ENCODE measurements around the gene GRIA4.

GRIA4 gene

DNA sequence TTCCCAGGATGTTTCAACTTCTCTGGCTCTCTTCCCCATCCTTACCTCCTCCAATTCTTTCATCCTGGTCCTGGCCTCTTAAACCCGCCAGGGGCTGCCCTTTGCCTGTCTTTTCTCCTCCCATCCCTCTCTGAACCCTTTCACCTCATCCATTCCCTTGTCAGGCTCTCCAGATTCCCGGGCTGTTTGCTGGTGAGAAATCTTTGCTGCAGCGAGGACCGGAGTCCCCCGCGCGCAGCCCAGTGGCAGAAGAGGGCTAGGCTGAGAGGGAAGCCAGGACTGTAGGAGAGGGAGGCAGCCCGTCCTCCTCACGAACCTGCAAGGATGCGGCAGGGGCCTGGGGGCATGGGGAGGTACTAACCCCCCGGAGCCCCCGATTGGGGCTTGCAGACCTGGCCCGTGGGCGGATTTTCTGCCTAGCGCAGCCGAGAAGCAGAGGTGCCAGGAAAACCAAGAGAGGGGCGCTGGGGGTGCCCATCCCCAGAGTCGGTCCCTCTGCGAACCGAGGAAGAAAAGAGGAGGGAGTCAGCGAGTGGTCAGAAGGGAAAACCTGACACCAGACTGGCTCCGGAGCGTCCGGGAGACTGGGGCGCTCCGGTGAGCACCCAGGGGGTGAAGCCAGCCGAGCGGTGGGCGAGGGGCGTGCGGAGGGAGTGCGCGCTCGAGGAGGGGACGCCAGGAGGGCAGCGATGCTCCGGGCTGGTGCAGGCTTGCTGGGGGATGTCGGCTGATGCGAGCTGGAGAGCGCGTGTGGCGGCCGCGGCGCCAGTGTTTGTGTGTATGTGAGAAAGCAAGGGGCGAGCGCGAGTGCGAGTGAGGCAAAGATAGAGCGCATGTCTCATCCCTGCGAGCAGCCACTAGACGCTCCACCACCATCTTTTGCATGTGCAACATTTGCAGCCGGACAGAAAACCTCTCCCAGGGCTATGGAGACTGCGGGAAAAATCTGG lies at the start of gene GRIA4:
GRIA4 (plus strand) TSS at position 242 of the 950 bp plus-strand sequence. CDS start 925 bp downstream, outside the sequence.
- no peak for DNase-seq (ENCODE audit: low read depth in 2 of 2)

DNA sequence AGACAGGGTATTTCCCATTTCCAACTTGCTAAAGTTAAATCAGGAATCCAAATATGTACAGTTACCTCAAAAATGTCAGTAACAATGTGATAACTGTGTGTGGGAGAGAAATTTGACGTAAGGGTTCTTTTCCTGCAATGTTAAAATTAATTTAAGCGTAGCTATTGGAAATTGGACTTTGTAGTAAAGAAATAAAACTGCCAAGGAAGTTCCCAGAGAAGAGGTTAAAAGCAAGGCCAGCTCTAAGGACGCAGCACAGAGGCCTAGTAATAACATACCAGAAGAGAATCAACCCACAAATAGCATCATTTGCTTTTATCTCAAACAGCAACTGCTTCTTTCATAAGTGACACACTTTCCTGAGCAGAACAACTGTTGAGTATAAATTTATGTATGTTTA lies 36.8 kb upstream of the GRIA4 start:
- no peak for DNase-seq (ENCODE audit: low read depth in 2 of 2)

DNA sequence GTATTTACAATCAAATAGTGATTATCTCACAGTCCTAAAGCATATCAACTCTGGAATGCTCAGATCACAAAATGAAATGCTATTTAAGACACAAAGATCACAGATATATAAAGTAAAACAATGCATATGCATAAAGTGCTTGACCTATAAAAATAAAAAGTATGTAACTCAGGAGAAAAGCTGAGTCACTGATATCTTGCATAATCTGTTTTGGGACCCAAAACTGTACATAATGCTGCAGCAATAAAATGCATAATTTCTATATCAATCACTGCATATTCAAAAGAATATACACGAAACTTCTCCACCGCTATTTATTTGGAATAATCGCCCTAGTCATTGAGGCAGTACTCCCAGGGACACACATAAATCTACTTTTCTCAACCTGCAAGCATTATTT lies 34.9 kb upstream of the GRIA4 start:
- no peak for DNase-seq (ENCODE audit: low read depth in 2 of 2)

DNA sequence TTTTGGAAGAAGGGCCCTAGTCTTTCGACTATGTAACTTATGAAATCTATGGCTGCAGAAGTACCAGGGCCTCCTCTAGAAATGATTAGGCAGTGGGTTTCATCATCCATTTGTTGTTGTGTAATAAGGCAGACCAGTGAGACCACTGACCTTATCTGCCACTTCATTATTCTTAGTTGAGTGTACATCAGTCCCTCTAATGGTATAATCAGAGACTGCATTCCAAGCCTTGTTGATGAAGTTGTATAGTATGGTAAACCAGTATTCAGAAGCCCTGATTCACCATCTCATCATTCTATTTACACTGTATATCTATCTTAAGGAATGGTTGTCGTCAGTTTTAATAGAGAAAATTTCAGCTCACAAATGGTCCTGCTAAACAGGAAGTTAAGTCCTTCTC lies 32.2 kb upstream of the GRIA4 start:
- no peak for DNase-seq (ENCODE audit: low read depth in 2 of 2)

DNA sequence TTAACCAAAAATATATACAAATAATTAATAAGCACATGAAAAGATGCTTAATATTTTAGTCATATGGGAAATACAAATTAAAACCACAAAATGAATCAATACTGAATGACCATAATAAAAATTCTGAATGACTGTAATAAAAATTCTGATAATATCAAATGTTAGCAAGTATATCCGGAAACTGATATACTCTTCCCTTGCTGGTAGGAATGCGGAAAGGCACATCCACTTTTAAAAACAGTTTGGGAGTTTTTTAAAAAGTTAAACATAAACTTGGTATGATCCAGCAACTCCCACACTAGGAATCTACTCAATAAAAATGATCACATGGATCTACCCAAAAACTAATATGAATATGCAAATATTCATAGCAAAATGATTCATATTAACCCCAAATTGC lies 30.8 kb upstream of the GRIA4 start:
- no peak for DNase-seq (ENCODE audit: low read depth in 2 of 2)

DNA sequence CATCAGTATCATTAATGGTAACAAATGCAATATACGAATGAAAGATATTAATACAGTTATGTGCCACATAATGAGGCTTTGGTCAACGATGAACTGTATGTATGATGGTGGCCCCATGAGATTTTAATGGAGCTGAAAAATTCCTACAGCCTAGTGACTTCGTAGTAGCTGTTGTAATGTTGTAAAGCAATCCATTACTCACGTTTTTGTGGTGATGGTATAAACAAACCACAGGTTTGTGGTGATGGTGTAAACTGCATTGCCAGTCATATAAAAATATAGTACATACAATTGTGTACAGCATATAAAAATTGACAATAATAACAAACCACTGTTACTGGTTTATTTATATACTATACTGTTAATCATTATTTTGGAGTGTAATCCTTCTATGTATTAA lies 27.4 kb upstream of the GRIA4 start:
- DNase-seq (ENCODE audit: low read depth in 2 of 2) = no peak

DNA sequence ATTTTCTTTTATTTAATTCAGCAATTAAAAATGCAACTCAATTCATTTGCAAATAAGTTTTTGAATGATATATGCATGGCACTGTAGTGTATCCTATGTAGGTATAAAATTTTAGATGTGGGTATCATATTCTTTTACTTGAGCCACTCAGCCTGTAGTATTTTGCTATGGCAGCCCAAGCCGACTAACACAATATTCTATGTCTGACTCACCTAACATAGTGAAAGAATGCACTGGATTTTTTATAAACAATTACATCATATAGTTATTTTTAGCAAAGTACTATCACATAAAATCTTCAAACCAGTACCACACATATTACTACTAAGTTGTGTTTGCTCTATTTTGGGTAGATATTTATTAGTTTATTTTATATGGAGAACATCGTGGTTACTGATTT lies 21.9 kb upstream of the GRIA4 start:
- DNase-seq (ENCODE audit: low read depth in 2 of 2) = no peak

DNA sequence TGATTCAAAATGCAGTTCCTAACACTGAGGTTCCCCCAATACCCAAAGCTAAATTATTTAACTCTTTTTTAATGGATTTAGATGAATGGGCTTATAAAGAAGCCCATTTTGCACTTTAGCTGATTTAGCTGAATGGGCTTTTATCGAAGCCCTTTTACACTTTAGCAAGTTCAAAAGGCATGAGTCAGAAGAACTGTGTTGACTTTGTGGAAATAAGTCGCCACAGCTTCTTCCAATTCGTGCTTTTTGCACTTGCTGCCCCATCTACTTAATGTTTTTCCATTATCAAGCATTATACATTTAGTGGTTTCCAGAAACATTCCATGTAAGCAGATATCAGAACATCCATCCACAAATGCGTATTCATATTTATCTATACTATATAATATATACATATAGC lies 20.5 kb upstream of the GRIA4 start:
- no peak for DNase-seq (ENCODE audit: low read depth in 2 of 2)

DNA sequence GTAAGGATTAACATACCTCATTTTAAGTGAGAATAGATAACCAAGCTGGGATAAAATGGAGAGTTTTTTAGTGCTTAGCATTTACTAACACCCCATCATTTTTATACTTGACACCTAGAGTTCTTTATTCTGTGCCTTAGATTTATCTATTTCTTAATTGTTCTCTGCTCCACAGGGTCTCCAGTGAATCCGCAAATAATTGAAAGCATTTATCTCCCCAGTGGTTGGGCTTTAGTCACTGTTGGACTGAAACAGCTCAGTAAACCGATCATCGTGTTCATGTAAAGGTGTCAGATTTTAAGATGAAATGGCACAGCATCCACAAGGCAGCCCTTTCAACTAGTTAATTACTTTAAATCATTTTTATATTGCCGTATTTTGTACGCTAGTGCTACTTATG lies 17.8 kb upstream of the GRIA4 start:
- no peak for DNase-seq (ENCODE audit: low read depth in 2 of 2)

DNA sequence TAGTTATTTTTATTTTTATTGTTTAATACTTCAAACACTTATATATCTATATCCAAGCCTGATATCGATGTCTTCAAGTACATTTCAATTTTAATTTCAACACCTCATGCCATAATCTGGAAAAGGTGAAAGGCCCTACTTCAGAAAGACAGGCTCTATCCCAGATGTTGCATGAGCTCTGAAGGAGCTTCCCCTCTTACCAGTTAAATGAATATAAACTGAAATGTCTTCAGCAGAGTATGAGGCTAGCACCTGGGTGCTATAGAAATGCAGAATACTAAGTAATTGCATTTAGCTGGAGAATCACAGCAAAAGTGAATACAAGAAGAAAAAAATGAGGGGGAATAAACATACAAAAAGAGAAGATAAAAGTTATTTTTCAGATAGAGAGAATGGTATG lies 11.5 kb upstream of the GRIA4 start:
- DNase-seq (ENCODE audit: low read depth in 2 of 2) = no peak

DNA sequence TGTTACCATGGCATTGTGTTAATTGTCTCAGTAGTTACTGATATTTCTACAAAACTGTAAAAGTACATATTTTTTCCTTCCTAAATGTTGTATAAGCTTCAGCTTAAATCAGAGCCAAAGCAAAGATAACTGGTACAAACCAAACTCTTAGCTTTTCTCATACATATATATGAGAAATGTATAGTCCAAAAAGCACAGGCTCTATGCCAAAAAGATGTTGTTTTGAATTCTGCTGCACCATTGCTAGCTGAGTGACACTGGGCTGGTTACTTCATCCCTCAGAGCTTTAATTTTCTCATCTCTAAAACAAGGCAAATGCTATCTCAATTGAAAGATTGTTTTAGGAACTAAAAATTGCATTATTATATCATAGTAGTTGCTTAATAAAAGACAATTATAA lies 6.7 kb upstream of the GRIA4 start:
- no peak for DNase-seq (ENCODE audit: low read depth in 2 of 2)

DNA sequence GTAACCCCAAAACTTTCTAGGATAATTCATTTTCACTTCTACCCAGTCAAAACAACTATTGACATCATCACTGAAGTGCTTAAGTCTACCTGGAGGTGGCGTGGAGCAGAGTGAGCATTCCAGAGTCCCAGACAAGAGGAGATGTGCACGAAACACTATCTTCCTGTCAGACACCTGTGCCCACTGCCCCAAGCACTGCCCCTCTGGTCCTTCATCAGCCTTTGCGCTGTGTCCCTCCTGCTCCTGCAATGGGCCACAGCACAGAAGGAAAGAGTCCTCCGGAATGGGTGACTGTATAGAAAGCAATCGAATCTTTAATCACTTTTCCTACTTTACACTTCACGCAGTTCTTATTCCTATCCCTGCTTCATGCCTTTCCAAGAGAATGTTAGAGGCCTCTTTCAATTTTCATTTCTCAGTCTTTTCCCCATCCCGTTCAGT lies 512 bp upstream of the GRIA4 start:
- no peak for DNase-seq (ENCODE audit: low read depth in 2 of 2)

DNA sequence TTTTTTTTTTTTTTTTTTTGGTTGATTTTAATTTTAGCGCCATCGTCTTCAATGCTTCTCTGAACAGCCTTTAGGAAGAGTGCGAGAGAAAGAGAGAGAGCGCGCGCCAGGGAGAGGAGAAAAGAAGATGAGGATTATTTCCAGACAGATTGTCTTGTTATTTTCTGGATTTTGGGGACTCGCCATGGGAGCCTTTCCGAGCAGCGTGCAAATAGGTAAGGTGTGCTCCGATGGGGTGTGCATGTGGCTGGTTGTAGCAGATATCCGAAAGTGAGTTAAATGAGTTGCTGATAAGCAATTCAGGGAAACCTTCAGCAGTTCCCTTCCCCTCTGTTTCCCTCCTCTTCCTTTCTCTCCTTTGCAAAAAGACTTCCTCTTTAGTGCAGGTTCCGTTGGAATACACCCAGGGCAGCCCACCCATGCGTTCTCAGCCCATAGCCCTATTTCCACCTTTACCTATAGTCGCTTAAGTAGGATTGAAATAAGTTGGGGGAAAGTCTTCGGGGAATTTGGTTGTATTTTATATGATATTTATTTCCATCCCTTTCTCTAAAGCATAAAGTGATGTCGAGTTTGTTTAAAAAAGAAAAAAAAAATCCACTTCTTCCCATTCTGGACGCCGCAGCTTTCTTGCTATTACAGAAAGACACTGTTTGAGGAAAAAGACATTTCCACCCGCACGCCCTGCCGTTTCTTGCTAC lies 1.1 kb downstream of the GRIA4 start:
- DNase-seq (ENCODE audit: low read depth in 2 of 2) = no peak

DNA sequence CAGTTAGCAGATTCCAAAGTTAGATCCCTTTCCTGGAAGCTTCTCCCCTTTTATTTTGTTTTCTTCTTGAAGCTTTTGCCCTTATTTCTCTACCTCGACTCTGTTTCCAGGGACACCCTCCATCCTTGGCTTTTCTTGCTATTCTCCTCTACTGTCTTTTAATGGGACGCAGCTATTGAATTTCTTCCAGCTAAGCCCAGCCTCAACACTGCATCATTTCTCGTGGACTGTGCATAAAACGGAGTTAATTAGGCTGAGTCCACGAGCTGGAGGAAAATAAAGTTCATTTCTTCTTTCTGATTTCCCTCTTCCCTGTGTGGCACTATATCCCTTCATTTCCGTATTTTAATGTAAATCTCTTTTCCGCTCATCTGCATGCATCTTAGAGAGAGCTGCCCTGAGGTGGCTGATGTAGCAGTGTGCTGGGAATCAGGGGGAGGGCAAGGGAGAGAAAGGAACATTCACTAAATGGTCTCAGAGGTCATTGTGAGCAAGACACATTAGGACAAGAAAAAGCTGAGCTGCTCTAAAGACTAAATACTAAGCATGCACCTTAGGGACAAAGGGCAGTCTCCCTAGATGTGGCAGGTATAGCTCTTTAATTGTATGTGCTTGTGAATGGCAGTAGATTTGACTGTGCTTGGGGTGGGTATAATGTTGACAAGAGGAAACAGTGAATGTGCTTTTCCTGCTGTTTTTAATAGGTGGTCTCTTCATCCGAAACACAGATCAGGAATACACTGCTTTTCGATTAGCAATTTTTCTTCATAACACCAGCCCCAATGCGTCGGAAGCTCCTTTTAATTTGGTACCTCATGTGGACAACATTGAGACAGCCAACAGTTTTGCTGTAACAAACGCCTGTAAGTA lies 1.9 kb downstream of the GRIA4 start:
- no peak for DNase-seq (ENCODE audit: low read depth in 2 of 2)

DNA sequence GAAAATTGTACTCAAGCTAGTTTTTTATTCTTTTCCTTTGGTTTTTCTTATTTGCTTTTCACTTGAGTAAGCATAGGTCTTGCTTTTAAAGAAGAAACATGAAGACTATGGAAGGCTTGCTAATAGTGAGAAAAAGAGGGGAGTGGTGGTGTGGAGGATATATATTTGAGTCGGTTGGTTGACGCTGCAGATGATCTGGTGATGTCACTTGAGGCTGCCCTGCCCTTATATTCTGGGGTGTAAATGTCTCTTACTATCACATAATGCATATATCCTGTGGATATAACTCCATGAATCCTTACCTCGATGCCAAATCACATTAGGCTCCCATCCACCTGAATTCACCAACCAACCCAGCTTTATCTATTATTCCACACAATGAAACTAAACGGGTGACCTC lies 2.9 kb downstream of the GRIA4 start:
- DNase-seq (ENCODE audit: low read depth in 2 of 2) = no peak

DNA sequence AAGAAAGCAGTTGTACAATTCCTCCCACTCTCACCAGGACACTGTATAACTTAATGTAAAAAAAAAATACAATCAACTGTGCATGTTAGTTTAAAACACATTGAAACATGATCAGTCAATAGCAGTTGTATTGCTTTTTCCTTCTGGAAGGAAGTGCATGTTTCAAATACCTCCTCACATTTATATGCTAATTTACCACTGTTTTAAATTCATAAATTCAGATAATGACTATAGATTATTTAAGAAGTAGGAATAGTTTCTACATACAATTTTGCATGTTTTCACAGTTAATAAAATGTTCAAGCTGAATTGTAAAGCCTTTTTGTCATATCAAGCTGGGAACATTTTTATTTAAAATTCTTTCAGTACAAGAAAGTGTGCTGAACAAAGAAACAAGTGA lies 3.3 kb downstream of the GRIA4 start:
- no peak for DNase-seq (ENCODE audit: low read depth in 2 of 2)

DNA sequence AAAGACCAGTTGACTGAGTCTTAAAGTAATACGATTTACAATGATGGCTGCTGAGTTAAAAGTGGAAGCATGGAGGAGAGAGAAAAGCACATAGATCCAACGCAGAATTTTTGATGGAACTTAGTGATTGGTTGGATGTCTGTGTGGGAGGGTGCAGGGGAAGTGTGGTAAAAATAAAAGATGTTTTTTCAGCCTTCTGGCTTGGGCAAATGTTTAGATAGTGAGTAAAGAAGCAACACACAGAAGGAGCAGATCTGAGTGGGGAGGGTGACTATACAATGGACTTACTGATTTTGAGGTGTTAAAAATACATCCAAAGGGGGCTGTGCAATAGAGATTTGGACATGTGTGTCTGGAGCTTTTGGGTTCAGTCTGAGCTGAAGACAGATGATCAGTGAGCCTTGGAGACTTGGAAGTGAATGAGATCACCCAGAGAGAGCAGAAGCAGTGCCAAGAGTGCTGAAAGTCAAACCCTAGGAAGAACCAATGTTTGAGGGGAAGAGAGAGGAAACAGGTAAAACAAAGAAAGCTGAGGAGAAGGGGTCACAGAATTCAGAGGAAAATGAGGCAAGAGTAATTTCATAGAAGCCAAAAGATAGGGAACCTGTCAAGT lies 8.6 kb downstream of the GRIA4 start:
- no peak for DNase-seq (ENCODE audit: low read depth in 2 of 2)

DNA sequence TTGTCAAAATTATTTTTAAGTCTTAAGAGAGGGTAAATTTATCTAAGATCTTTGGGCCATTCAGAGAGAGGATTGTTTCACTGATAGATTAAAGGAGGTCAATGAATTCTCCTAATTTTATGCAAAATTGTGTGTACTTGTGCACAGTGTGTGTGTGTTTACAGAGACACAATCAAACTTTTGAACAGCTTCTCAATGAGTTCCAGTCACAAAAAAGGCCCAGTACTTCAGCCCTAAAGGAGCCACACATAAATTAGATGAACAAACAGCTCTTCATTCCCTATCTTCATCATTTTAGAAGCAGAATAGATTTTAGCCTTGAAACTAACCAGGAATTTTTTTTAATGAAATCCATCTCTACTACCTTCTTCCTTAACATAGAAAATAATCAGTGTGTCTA lies 9.7 kb downstream of the GRIA4 start:
- no peak for DNase-seq (ENCODE audit: low read depth in 2 of 2)

DNA sequence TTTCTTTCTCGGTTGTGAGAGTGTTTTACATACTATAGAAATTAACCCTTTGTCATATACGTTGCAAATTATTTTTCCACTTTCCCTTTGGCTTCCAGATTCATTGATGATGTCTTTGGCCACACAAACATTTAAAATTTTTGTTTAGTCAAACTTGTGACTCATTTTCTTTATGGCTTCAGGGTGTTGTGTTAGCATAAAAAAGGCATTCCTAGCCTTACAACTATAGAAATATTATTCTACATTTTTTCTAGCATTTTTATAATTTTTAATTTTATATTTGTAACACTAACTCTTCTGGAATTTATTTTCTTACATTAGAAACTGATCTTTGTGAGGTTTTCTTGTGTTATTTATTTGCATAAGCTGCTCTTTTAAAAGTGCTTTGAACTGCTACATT lies 12.1 kb downstream of the GRIA4 start:
- no peak for DNase-seq (ENCODE audit: low read depth in 2 of 2)

DNA sequence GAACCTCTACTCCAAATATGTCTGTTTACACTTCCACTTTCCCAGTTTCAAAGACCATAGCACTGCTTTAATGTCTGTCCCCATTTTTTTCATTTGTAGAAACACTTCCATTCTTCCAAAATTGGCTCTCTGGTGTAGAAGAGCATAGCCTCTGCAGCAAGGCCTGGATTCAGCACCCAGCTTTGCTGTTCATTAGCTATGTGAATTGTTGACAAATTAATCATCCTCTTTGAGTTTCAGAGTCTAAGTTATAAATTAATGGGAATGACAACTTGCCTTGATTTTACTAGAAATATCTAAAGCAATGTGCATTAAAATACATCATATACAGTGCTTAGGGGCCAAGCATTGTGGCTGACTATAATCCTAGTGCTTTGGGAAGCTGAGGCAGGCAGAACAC lies 22.4 kb downstream of the GRIA4 start:
- no peak for DNase-seq (ENCODE audit: low read depth in 2 of 2)

DNA sequence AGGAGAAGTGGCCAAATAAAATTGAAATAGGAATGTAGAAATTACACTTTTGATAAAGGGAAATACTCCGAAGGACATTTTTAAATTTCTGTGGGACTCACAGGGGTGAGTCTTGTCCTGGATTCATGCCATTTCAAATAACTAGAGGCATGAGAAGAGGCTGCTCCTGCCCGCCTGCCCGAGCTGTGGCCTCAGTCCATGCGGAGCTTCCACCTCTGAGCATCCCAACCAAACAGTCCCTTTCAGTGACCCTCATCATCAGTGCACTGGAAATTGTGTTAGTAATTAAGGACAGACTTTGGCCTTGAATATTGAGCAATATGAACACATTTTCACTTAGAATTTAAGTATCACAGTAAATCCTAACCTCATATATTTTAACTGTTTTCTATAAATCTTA lies 25.6 kb downstream of the GRIA4 start:
- DNase-seq (ENCODE audit: low read depth in 2 of 2) = no peak

DNA sequence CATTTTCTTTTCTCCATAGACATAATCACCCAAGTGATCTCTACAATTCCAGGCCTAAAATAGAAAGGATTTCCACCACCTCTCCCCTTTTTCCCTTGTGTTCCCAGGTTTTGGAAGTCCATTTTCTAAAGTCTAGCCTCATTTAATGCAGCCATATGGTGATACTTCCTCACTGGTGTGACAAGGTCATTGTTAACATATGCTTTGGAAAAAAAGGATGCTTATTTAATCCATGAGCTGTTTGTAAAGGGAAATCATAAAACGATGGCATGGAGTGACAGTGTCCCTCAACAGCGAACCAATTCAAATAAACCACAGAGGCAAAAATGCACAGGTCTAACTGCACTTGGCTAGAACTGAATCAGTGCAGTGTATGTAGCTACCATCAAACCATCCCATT lies 26.6 kb downstream of the GRIA4 start:
- no peak for DNase-seq (ENCODE audit: low read depth in 2 of 2)

Data from stimulated activated CD4-positive, alpha-beta T cell treated with anti-CD3 and anti-CD28 coated beads, Interleukin-4, amount 100 ng/mL, for 48 hours (primary cell).